Superior temporal gyrus (tissue), 1 donor: ENCODE data around the gene TRIM47.
"Not testable (repeated sequence)": the region's sequence is repeated elsewhere in the genome, so short reads cannot be mapped to it uniquely, and the experiment has no call there.

Experiments used
- DNase-seq: peaks from one replicate; pipeline ENCODE4 v3.0.0-alpha.2; 2016; ENCODE audit errors: extremely low spot score

The TRIM47 gene

GRCh38 chr17:75870228-75870627 lies 8.2 kb downstream of the TRIM47 start:
- not testable (repeated sequence) for DNase-seq

GRCh38 chr17:75869282-75870141 lies 8.9 kb downstream of the TRIM47 start:
- DNase-seq, result peak; percentile 90

GRCh38 chr17:75868730-75869281 lies 9.6 kb downstream of the TRIM47 start:
- not testable (repeated sequence) for DNase-seq

- not testable (repeated sequence) for DNase-seq
Observed at GRCh38 chr17:75865404-75866188, 12.8 kb downstream of the TRIM47 start.

- not testable (repeated sequence) for DNase-seq
Observed at GRCh38 chr17:75864887-75865286, 13.5 kb downstream of the TRIM47 start.

- DNase-seq, result no peak
Observed at GRCh38 chr17:75864448-75864871, 13.9 kb downstream of the TRIM47 start.

- DNase-seq, result no peak
Observed at GRCh38 chr17:75861927-75862317, 16.5 kb downstream of the TRIM47 start.

GRCh38 chr17:75859358-75859757 lies 19.0 kb downstream of the TRIM47 start:
- DNase-seq, result not testable (repeated sequence)

GRCh38 chr17:75856062-75856756 lies 22.2 kb downstream of the TRIM47 start:
- DNase-seq, result peak; percentile 40

- DNase-seq, result peak; percentile 100
Observed at GRCh38 chr17:75855310-75856061, 22.9 kb downstream of the TRIM47 start, which contains the start of gene WBP2. Gene WBP2 (minus strand): TSS chr17:75855335. CDS start chr17:75855297, 38 bp downstream.

- no peak for DNase-seq
Observed at GRCh38 chr17:75854881-75855309, 23.5 kb downstream of the TRIM47 start.

GRCh38 chr17:75854101-75854748 lies 24.2 kb downstream of the TRIM47 start:
- peak; percentile 24 for DNase-seq

- DNase-seq, result no peak
Observed at GRCh38 chr17:75853433-75853832, 24.9 kb downstream of the TRIM47 start.

GRCh38 chr17:75851693-75851991 lies 26.7 kb downstream of the TRIM47 start:
- not testable (repeated sequence) for DNase-seq

- peak; percentile 59 for DNase-seq
Observed at GRCh38 chr17:75850928-75851692, 27.3 kb downstream of the TRIM47 start.

- DNase-seq, result no peak
Observed at GRCh38 chr17:75849724-75850123, 28.7 kb downstream of the TRIM47 start.

- DNase-seq, result no peak
Observed at GRCh38 chr17:75849279-75849646, 29.1 kb downstream of the TRIM47 start.

GRCh38 chr17:75848523-75849278 lies 29.7 kb downstream of the TRIM47 start:
- peak; percentile 46 for DNase-seq
